Thyroid gland (tissue), 4 donors: ENCODE measurements around the gene SHROOM3. TPM values are rescaled to one million over a fixed set of nuclear protein-coding genes. Genes with fewer than 3 reads are reported as not detected.

ENCODE experiments used
- DNase-seq, 2 donors: peaks; one replicate each; pipeline ENCODE4 v3.0.0-alpha.2; 2019
- H3K27ac ChIP-seq, 3 donors: fragments of 200-600 bp; sonication (generic); 1 replicate in 2 of 3; 2 replicates in 1 of 3; pipeline ENCODE4 v1.5.1; 2016 to 2019; ENCODE audit warnings: mild to moderate bottlenecking in 1 of 3, moderate library complexity in 1 of 3
- H3K27me3 ChIP-seq: fragments of 200-600 bp; sonication (generic); one replicate; pipeline ENCODE4 v1.5.1; 2019
- H3K36me3 ChIP-seq, 2 donors: fragments of 200-600 bp; sonication (generic); one replicate each; pipeline ENCODE4 v1.5.1; 2016 to 2019
- H3K4me1 ChIP-seq, 2 donors: fragments of 200-600 bp; sonication (generic); one replicate each; pipeline ENCODE4 v1.5.1; 2017 to 2019
- H3K4me3 ChIP-seq, 3 donors: fragments of 200-600 bp; sonication (generic); replicated peaks in 1 of 3; 1 replicate in 2 of 3; 2 replicates in 1 of 3; pipeline ENCODE4 v1.5.1; 2016; ENCODE audit warnings: mild to moderate bottlenecking in 1 of 3
- H3K9me3 ChIP-seq: fragments of 200-600 bp; sonication (generic); one replicate; pipeline ENCODE4 v1.5.1; 2017
- POLR2A ChIP-seq, 2 donors: fragments of 450-650 bp; IDR thresholded peaks; one replicate each; pipeline ENCODE4 v1.6.1; 2017; ENCODE audit warnings: antibody characterized with exemption in 2 of 2, mild to moderate bottlenecking in 2 of 2, moderate library complexity in 1 of 2
- WGBS, 2 donors: methylation state at CpG; one replicate each; pipeline ENCODE4 v1.1.5; 2017; 5-methylcytosine and 5-hydroxymethylcytosine counted together
- intact Hi-C: fragments of 100-400 bp; cut with DNase I; formaldehyde crosslinking; loops from one replicate; pipeline ENCODE4 v1.15.1; 2023
- total RNA-seq, 4 donors: library from RNA; depleted of rRNA; stranded (reverse); fragments of >200 nt; gene quantifications; one replicate each; pipeline ENCODE4 v1.2.3, GENCODE V29; 2016
- TF ChIP-seq, protein P1 (sequence below), 6 experiments: fragments of 200-600 bp in 3 of 6; fragments of 450-650 bp in 3 of 6; sonication (generic) in 3 of 6; IDR thresholded peaks; one replicate each; pipeline ENCODE4 v1.5.1; 2016 to 2019; ENCODE audit warnings: antibody characterized with exemption in 6 of 6, mild to moderate bottlenecking in 2 of 6, inconsistent platforms in 1 of 6, moderate library complexity in 1 of 6

SHROOM3 gene
- total RNA-seq, 4 donors from 2014 or later = 41.7 to 77.8 (median 62.0) TPM

- peak in 1 of 2 donors; percentile 7 for DNase-seq
- Histone ChIP-seq H3K27ac (peak overlapping the region in 1 of 3 donors; percentile 67), H3K27me3 (no peaks in the 10 kb centered on the region), H3K4me1 (peaks cover 9% of the 10 kb centered on the region in 2 donors), H3K9me3 (no peaks in the 10 kb centered on the region), H3K4me3 (no peak overlapping the region), H3K36me3 (no peaks in the 10 kb centered on the region)
- intact Hi-C loops = no loop called here
- 68 to 70% methylated on average over 7 of the region's 7 CpGs for WGBS, 2 donors
- TF ChIP-seq POLR2A (IDR thresholded peaks at IDR 0.05) = no peak
- TF ChIP-seq, protein P1, sequence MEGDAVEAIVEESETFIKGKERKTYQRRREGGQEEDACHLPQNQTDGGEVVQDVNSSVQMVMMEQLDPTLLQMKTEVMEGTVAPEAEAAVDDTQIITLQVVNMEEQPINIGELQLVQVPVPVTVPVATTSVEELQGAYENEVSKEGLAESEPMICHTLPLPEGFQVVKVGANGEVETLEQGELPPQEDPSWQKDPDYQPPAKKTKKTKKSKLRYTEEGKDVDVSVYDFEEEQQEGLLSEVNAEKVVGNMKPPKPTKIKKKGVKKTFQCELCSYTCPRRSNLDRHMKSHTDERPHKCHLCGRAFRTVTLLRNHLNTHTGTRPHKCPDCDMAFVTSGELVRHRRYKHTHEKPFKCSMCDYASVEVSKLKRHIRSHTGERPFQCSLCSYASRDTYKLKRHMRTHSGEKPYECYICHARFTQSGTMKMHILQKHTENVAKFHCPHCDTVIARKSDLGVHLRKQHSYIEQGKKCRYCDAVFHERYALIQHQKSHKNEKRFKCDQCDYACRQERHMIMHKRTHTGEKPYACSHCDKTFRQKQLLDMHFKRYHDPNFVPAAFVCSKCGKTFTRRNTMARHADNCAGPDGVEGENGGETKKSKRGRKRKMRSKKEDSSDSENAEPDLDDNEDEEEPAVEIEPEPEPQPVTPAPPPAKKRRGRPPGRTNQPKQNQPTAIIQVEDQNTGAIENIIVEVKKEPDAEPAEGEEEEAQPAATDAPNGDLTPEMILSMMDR (IDR thresholded peaks at IDR 0.05) = no peak
Observed at GRCh38 chr4:76677571-76678326, 242.7 kb downstream of the SHROOM3 start.

DNA sequence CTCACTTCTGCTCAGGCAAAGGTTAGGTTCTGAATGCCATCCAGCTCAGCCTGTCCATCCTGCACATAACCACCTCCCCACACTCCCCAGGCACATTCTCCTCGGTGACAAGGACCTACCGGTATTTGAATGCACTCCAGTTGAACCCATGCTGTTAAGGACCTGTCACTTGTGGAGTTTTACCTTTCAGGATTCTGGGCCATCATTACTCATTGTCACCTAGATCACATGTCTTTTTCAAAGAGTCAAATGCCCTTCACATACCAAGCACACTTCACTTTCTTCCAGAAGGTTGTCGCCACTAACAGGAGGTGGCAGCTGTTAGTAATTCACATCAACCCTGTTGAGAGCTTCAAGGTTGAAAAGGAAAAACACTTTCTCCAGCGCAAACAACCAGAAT is 244.7 kb downstream of the SHROOM3 start:
- intact Hi-C loops = no loop called here
- Histone ChIP-seq H3K27ac (no peak overlapping the region), H3K27me3 (no peaks in the 10 kb centered on the region), H3K4me3 (no peak overlapping the region), H3K36me3 (no peaks in the 10 kb centered on the region), H3K4me1 (peaks cover 9% of the 10 kb centered on the region in 2 donors), H3K9me3 (no peaks in the 10 kb centered on the region)
- DNase-seq = no peak
- 70 to 80% methylated on average over 4 of the region's 4 CpGs for WGBS, 2 donors
- TF ChIP-seq, protein P1 (IDR thresholded peaks at IDR 0.05) = no peak
- no peak for TF ChIP-seq POLR2A (IDR thresholded peaks at IDR 0.05)

DNA sequence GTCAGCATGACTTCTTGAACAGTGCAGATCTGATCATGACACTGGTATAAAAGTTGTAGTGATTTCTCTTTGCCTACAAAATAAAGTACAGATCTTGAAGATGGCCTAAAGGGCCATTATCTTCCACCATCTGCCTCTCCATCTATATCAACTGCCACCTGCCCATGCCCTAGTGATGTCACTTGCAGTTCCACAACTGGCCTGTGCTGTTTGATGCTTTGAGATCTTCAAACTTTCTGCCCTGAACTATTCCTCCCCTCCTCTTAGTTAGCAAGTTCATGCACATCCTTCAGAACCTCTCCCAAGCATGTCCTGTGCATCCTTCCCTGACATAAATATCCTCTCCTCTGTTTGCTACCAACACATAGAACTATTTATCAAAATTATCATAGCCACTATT is 245.9 kb downstream of the SHROOM3 start:
- TF ChIP-seq, protein P1 (IDR thresholded peaks at IDR 0.05) = no peak
- no peak for TF ChIP-seq POLR2A (IDR thresholded peaks at IDR 0.05)
- Histone ChIP-seq H3K36me3 (no peaks in the 10 kb centered on the region), H3K4me1 (peaks cover 9% of the 10 kb centered on the region in 2 donors), H3K9me3 (no peaks in the 10 kb centered on the region), H3K27me3 (no peaks in the 10 kb centered on the region), H3K27ac (no peak overlapping the region), H3K4me3 (no peak overlapping the region)
- no peak for DNase-seq
- intact Hi-C loops = no loop called here

- no peaks in the 10 kb centered on the region for H3K27me3 ChIP-seq
- H3K9me3 ChIP-seq = no peaks in the 10 kb centered on the region
- H3K27ac ChIP-seq = no peak overlapping the region
- intact Hi-C loops = no loop called here
- H3K4me3 ChIP-seq = no peak overlapping the region
- H3K4me1 ChIP-seq = peaks cover 9% of the 10 kb centered on the region in 2 donors
- no peak for DNase-seq
- WGBS, 2 donors = 57 to 67% methylated on average over 1 of the region's 1 CpG
- H3K36me3 ChIP-seq = no peaks in the 10 kb centered on the region
- no peak for TF ChIP-seq POLR2A (IDR thresholded peaks at IDR 0.05)
- TF ChIP-seq, protein P1 (IDR thresholded peaks at IDR 0.05) = no peak
Observed at GRCh38 chr4:76681996-76682395, 247.0 kb downstream of the SHROOM3 start.

GRCh38 chr4:76683144-76683543 is 248.1 kb downstream of the SHROOM3 start:
- H3K36me3 ChIP-seq = no peaks in the 10 kb centered on the region
- TF ChIP-seq POLR2A (IDR thresholded peaks at IDR 0.05) = no peak
- TF ChIP-seq, protein P1 (IDR thresholded peaks at IDR 0.05) = no peak
- no peaks in the 10 kb centered on the region for H3K4me1 ChIP-seq
- 93 to 94% methylated on average over 3 of the region's 3 CpGs for WGBS, 2 donors
- no peaks in the 10 kb centered on the region for H3K27me3 ChIP-seq
- no peak overlapping the region for H3K4me3 ChIP-seq
- no peak overlapping the region for H3K27ac ChIP-seq
- H3K9me3 ChIP-seq = no peaks in the 10 kb centered on the region
- intact Hi-C loops = no loop called here
- DNase-seq = no peak
